Rectal smooth muscle tissue (tissue), 1 donor: Measurements from ENCODE around the gene TCAP.

Experiments used
- H3K27ac ChIP-seq: one replicate; pipeline ENCODE4 v1.7.0; 2013; ENCODE audit warnings: low read depth, low read length, inconsistent platforms
- H3K27me3 ChIP-seq: one replicate; pipeline ENCODE4 v1.7.0; 2013; ENCODE audit warnings: low read length; ENCODE audit not compliant: control insufficient read depth, insufficient read depth
- H3K36me3 ChIP-seq: one replicate; pipeline ENCODE4 v1.7.0; 2013; ENCODE audit warnings: low read length; ENCODE audit not compliant: control insufficient read depth, insufficient read depth
- H3K4me1 ChIP-seq: one replicate; pipeline ENCODE4 v1.7.0; 2013; ENCODE audit warnings: low read length; ENCODE audit not compliant: control insufficient read depth, insufficient read depth
- H3K4me3 ChIP-seq: one replicate; pipeline ENCODE4 v1.7.0; 2013; ENCODE audit warnings: low read length
- H3K9ac ChIP-seq: one replicate; pipeline ENCODE4 v1.7.0; 2013; ENCODE audit warnings: low read length

The TCAP gene

DNA sequence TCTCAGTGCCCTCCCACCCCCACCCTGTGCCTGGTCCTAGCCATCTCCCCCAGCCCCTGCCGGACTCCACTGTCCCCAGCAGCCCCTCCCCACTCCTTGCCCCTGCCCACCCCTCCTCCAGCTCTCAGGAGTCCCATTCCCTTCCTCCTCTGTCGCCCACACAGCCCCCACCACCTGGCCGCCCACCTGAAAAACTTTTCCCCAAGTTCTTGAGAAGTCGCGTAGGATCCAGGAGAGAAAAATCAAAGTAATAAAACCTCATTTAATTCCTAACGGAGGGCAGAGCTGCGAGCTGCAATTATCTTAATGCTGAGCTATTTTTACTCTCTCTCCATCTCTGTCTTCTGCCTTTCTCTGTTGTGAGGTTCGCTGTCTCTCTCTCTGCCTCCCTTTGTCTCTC is 40.8 kb upstream of the TCAP start:
- Histone ChIP-seq H3K27ac (no peak overlapping the region), H3K4me1 (peaks cover 3% of the 10 kb centered on the region), H3K4me3 (no peak overlapping the region), H3K36me3 (no peaks in the 10 kb centered on the region), H3K27me3 (peaks cover 28% of the 10 kb centered on the region), H3K9ac (no peak overlapping the region)

DNA sequence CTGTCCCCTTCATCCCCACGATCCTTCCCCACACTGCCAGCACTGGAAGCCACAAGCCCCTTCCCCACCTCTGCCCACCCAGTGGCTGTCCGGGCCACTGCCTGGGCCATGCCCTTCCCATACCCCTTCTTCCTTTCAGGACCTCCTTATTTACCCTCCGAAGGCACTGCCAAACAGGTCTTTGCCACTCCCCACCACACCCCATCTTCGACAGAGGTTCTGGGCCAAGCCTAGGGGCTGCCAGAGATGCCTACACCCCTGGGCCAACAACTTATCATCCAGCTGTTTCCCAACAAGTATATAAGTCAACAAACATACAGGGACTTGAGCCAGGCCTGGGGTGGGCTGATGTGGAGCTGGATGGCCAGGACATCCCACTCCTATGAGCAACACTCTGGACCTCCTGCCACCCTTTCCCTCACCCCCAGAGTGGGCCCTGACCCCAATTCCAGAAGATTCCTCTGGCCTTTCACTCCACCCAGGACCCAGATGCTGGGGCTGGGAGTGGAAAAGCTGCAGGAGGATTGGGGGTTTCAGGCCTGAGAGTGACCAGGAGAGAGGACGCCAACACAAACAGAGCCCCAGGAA is 39.9 kb upstream of the TCAP start:
- Histone ChIP-seq H3K4me1 (peaks cover 3% of the 10 kb centered on the region), H3K4me3 (no peak overlapping the region), H3K27me3 (peaks cover 31% of the 10 kb centered on the region), H3K27ac (no peak overlapping the region), H3K36me3 (no peaks in the 10 kb centered on the region), H3K9ac (peak overlapping the region; percentile 12)

DNA sequence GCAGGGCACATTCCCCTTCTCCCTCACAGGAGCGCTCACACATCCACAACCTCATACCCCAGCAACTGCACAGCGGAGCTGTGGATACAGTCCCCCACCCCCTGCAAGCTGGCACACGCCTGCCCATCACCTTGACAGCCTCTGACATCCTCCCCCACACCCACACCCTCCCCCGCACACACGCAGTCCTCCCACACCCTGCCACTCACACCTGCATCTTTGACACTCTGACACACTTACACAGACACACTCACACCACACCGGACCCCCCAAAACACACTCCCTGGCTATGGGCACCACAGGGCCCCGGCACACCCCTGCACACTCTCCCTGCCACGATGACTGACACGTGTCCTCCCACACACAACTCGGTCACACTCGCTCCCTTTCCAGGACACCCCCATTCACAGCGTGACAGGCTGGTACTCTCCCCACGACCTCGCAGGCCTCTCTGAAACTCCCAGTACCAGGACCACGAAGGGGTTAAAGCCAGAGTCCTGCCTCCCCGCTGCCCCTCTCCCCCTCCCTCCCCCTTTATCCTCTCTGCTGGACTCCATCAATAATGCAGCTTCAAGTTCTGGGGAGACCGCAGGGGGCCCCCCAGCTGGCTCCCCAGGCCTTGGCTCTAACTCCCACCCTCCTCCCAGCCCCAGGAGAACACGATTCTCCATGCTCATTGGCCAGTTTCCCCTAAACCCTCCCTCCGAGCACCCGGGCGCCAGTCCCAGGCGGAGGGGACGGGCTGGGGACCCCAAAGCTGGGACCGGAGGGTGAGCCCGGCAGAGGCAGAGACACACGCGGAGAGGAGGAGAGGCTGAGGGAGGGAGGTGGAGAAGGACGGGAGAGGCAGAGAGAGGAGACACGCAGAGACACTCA is 38.7 kb upstream of the TCAP start, which contains the start of gene PPP1R1B:
Gene PPP1R1B, plus strand, starts transcription at position 782 of the 876 bp plus-strand sequence. CDS start 441 bp downstream, outside the sequence.
- H3K27ac ChIP-seq: peak within 1 kb of the TSS; percentile 24
- peaks cover 3% of the 10 kb centered on the region for H3K4me1 ChIP-seq
- H3K4me3 ChIP-seq: peak within 1 kb of the TSS; percentile 41
- no peaks in the 10 kb centered on the region for H3K36me3 ChIP-seq
- peak within 1 kb of the TSS; percentile 38 for H3K9ac ChIP-seq
- H3K27me3 ChIP-seq: peaks cover 32% of the 10 kb centered on the region

DNA sequence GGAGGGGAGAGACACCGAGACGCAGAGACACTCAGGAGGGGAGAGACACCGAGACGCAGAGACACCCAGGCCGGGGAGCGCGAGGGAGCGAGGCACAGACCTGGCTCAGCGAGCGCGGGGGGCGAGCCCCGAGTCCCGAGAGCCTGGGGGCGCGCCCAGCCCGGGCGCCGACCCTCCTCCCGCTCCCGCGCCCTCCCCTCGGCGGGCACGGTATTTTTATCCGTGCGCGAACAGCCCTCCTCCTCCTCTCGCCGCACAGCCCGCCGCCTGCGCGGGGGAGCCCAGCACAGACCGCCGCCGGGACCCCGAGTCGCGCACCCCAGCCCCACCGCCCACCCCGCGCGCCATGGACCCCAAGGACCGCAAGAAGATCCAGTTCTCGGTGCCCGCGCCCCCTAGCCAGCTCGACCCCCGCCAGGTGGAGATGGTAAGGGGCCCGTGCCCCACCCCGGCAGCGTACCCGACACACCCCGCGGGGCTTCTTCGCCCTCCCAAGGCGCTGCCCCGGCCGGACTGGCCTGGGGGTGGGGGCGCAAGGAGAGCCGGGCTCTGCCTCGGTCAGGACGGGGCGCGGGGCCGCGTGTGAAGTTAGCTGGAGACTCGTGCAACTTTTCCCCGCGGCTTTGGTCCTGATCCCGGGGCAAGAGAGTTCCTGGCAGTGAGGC is 38.0 kb upstream of the TCAP start:
- Histone ChIP-seq H3K36me3 (no peaks in the 10 kb centered on the region), H3K4me3 (peak overlapping the region; percentile 41), H3K4me1 (peaks cover 1% of the 10 kb centered on the region), H3K9ac (peak overlapping the region; percentile 38), H3K27ac (no peak overlapping the region), H3K27me3 (peaks cover 32% of the 10 kb centered on the region)

DNA sequence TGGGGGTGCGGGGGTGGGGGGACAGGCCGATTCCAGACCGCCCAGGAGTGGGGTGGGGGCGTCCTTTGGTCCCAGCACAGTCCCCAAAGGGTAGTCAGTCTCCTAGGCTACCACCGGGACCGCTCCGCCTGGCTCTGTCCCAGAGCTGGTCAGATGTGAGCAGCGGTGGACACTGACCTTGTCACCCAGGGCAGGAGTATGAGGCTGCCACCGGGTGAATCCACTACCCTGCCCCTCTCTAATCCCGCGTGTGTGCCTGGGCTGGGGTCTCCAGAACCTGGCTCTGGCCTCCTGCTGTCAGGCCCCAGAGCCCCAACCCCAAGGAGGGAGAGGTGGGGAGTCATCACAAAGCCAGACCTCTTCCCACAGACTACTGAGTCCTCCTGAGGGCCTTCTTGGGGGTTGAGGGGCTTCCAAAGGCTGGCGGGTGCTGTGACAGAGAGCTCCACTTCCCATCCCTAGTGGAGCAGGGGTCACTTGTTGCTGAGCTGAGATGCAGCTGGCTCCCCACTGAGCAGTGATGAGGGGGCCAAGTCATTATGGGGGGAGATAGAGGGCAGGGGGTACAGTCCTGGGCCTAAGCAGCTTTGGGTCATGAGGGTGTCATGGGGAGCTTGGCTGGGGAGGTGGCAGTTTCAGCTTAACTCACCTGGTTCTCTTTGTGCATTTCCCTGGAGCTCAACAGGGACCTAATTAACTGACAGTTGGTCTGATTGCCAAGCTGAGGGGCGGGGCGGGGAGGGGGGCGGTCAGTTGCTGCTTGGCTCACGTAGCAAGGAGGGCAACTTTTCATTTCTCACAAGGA is 37.2 kb upstream of the TCAP start:
- Histone ChIP-seq H3K27me3 (peaks cover 32% of the 10 kb centered on the region), H3K36me3 (no peaks in the 10 kb centered on the region), H3K4me3 (peak overlapping the region; percentile 41), H3K9ac (peak overlapping the region; percentile 38), H3K27ac (peak overlapping the region; percentile 24), H3K4me1 (no peaks in the 10 kb centered on the region)

DNA sequence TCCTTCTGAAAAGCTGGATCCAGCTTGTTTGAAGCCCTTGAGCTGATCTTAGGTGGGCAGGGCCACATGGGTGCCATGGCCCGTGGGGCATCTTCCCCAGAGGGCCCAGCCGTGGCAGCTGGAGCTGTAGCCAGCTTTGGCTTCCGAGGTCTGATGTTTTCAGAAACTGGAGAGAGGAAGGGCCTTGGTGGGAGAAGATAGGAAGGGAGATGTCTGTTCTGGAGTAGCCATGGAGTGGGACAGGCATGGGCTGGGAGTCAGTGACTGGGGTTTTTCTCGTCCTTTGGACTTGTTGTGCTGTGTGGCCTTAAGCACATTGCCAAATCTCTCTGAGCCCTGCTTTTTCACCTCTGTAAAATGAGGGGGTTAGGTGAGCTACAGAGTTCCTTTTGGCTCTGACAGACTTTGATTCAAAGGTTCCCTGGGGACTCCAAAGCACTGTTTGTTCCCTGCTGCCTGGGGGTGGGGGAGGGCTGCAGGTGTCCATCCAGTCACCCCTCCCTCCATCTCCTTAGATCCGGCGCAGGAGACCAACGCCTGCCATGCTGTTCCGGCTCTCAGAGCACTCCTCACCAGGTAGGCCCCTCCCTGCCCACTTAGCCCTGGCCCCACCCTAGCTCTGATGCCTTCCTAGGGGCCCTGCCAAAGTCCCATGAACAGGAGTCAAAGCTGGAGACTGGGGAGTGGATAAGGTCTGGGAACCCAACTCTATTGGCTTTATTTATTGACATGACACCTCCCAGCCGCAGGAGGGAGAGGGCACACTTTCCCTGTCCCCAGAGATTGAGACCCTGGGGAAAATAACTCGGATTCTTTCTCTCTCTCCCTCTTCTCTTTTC is 36.3 kb upstream of the TCAP start:
- Histone ChIP-seq H3K27ac (no peak overlapping the region), H3K9ac (no peak overlapping the region), H3K4me1 (no peaks in the 10 kb centered on the region), H3K36me3 (no peaks in the 10 kb centered on the region), H3K4me3 (no peak overlapping the region), H3K27me3 (peaks cover 29% of the 10 kb centered on the region)

DNA sequence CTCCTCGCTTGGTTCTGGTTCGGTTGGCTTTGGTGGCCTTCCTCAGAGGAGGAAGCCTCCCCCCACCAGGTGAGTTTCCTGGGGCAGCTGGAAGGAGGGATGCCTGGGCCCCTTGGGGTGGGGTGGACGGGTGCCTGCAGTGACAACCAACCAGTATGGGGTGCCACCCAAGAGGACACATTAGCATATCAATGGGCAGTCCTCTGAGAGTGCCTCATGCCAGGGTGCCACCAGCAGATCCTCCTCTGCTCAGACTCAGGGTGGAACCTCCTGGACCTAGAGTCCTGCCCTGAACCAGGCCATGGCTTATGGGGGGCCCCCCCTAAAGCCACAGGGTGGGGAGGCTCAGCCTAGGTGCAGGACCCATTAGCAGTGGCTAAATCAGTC is 35.7 kb upstream of the TCAP start:
- Histone ChIP-seq H3K9ac (no peak overlapping the region), H3K4me3 (peak overlapping the region; percentile 40), H3K27me3 (peaks cover 29% of the 10 kb centered on the region)

DNA sequence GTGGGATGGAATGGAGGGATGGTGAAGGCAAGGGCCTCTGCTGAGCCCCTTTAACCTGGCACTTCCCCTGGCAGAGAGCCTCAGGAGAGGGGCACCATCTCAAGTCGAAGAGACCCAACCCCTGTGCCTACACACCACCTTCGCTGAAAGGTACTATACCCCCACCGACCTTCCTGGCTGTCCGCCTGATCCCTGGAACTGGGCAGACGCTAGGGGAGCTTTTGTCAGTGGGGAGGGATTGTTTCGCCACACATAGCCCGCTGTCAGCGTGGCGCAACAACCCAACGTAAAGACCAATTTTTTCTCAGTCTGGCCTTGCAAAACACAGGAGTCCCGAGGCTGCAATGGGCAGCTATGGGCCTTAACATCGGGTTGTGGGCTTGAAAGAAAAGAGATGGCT is 35.3 kb upstream of the TCAP start:
- Histone ChIP-seq H3K36me3 (no peaks in the 10 kb centered on the region), H3K9ac (peak overlapping the region; percentile 16), H3K27ac (peak overlapping the region; percentile 4), H3K4me1 (no peaks in the 10 kb centered on the region), H3K27me3 (peaks cover 27% of the 10 kb centered on the region), H3K4me3 (peak overlapping the region; percentile 40)

More for the DNA sequence above, 35.7 kb upstream of the TCAP start:
- no peaks in the 10 kb centered on the region for H3K36me3 ChIP-seq
- no peaks in the 10 kb centered on the region for H3K4me1 ChIP-seq
- H3K27ac ChIP-seq: no peak overlapping the region

DNA sequence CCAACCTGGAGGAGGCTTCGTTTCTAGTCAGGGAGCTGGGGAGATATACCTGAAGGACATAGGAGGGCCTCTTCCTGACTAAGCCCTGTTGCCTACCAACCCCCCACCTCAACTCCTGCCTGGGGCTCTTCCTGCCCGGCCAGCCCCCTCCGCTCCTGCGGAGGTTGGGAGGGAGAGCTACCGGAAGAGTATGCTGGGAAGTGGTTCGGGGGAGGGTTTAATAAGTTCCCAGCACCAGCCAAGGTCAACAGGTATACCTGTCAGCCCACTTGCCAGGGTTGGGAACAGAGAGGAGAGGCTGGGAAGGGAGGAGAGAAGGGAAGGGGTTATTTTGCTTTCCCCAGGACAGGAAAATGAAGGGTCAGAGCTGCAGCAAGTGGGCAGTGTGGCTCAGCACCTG is 33.7 kb upstream of the TCAP start:
- peak overlapping the region; percentile 6 for H3K9ac ChIP-seq
- no peaks in the 10 kb centered on the region for H3K36me3 ChIP-seq
- H3K4me1 ChIP-seq: peaks cover 4% of the 10 kb centered on the region
- peak overlapping the region; percentile 31 for H3K4me3 ChIP-seq
- no peak overlapping the region for H3K27ac ChIP-seq
- peaks cover 18% of the 10 kb centered on the region for H3K27me3 ChIP-seq

DNA sequence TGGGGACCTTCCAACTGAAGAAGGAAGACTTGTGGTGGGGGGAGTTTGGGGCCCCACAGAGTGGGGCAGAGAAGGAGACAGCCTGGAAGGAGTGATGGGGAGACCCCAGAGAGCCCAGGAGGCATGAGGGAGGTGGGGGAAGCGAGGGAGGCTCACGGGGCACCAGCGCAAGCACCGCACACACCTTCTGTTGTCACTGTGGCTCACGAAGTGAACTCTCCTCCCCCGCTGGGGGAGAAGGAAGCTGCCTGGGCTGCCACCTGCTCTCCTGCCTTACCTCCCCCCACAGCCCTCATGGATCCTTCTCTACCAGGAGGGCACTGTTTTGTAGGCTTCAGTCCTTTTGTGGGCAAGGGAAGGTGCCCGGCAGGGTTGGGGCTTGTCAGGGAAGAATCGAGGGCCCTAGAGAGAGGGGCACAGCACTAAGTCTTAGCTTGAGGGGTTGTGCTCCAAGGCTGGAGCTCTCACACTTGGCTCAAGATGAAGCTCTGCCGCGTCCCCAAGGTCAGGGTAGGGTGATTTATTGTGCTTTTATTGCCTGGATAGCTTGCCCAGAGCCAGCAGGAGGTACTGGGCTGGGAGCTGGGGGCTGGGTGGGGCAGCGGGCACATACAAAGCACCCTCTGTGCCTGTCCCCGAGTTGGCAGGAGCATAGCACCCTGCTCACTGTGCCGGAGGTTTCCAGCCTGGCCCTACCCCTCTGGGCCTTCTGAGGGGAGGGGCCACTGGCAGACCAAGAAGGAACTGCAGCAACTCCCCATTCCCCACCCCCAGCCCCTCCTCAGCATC is 32.8 kb upstream of the TCAP start:
- peak overlapping the region; percentile 31 for H3K4me3 ChIP-seq
- peak overlapping the region; percentile 17 for H3K27ac ChIP-seq
- H3K9ac ChIP-seq: peak overlapping the region; percentile 6
- no peaks in the 10 kb centered on the region for H3K36me3 ChIP-seq
- H3K27me3 ChIP-seq: peaks cover 11% of the 10 kb centered on the region
- peaks cover 8% of the 10 kb centered on the region for H3K4me1 ChIP-seq
